Stimulated activated CD8-positive, alpha-beta memory T cell treated with anti-CD3 and anti-CD28 coated beads, Interleukin-15, amount 100 ng/mL, for 1 hour (primary cell): ENCODE results near the gene C1orf210.

Experiments
- DNase-seq: peaks from one replicate; pipeline ENCODE4 v3.0.0-alpha.2; 2020; ENCODE audit warnings: low read depth

Gene C1orf210

GRCh38 chr1:43293896-43294760, 8.7 kb upstream of the C1orf210 start:
- DNase-seq, result no peak

DNA sequence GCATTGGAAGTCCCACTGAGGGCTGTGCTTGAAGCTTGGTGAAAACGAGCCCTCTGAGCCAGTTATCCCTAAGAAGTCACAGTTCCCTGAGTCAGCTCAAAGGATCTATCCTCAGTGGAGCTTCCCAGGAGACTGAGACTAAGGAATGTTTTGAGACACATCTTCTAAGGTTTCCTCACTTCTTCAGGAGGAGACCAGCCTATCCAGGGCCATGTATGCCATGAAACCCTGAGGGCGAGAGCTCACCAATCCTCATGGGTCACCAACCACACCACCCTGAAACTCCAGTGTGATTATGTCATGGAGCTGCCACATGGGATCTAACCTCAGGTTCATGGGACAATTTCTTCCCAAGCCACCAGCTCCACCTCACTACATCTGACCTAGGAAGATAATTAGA, 7.8 kb upstream of the C1orf210 start:
- no peak for DNase-seq

- DNase-seq, result no peak
Observed at GRCh38 chr1:43292679-43293078, 7.3 kb upstream of the C1orf210 start.

DNA sequence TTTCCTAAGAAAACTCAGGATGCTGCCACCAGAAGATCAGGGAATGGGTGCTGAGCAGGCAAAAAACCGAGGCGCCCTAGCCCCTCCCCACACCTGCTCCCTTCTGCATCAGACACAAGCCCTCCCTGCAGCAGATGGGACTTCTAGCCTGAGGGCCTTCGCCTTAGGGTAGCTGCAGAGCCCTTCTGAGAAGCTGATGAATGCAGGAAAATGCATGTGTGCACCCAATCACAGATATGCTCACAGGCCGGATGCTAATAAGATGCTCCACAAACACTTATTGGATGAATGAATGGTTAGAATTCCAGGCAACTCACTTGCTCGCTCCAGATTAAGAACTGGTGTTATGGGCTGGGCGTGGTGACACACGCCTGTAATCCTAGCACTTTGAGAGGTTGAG, 6.8 kb upstream of the C1orf210 start:
- no peak for DNase-seq

- DNase-seq, result no peak
Observed at GRCh38 chr1:43288785-43289706, 3.7 kb upstream of the C1orf210 start.

DNA sequence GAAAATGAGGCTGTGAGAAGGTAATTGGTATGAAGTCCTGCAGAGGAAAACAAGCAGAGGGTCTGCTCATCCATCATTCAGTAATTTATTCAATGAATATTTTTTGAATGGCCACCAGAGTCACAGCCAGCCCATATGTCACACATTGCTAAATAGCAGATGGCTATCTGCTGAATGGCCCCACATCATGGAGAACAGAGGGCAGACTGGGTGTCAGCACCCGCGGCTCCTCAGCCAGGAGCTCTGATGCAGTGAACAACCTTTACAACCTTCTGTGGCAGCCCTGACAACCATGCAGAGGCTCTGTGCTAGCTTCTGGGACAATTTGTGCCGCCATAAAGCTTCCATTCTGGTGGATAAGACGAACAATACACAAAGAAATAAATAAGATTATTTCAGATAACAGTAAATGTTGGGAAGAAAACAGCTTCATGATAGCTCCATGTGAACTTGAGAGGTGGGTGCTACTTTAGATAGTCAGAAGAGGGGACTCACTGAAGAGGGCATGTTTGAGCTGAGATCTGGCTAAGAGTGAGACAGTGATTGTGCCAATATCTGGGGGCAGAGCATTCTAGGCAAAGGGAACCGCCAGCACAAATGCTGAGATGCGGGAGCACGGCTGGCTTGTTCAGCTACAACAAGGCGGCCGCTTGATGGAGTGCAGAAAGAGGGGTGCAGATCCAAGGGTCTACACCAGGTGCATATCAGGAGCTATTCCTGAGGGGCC, 2.8 kb upstream of the C1orf210 start:
- DNase-seq, result no peak

DNA sequence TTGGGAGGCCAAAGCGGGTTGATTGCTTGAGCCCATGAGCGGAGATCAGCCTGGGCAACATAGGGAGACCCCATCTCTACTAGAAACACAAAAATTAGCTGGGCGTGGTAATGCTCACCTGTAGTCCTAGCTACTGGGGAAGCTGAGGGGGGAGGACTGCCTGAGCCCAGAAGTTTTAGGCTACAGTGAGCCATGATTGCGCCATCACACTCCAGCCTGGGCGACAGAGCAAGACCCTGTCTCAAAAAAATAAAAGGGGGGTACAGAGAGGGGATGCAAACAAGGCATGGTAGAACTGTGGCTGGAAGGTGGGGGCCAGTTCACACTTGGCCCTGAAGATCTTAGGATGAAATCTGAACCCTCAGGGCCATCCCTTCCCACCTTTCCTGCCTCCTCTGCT, 1.2 kb upstream of the C1orf210 start:
- DNase-seq, result no peak

DNA sequence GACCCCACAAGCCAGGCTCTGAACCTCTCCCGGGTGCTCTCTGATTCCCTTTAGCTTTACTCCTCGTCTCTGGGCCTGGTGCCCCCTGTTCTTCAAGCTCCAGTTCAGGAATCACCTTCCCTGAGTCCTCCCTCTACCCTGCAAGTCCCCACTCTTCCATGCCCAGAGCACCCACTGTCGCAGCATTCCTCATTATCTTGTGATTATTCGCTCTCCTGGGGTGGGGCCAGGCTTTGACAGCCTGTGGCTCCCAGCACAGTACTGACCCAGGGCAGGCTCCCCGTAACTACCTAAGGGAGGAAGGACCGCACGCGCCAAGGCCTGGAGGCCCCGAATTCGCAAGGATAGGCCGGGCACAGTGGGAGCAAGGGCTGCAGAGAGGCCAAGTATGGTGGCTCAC, 734 bp upstream of the C1orf210 start:
- DNase-seq, result no peak

DNA sequence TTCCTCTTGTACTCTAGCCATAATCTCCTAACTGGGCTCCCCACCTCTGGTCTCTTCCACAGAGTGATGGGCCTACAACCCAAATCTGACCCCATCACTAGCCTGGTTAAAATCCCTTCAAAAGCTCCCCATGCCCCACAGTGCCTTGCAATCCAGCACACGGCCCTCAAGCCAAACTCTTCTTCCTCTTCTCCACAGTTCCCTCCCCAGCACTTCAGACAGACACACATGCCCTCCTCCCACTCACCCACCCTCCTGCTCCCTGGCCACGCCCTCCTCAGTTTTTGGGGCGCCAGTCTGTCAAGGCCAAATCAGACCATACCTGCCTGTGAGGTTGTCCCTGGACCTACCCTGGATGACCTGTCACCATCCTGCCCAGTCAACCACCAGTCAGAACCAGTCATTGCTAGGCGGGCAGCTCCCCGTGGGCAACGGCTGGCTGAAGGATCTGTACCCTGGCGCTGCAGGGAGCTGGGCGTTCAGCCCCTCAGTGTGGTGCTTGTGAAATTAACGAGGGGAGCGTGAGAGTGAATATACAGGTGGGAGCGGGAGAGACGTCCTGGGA, 753 bp downstream of the C1orf210 start:
- no peak for DNase-seq

DNA sequence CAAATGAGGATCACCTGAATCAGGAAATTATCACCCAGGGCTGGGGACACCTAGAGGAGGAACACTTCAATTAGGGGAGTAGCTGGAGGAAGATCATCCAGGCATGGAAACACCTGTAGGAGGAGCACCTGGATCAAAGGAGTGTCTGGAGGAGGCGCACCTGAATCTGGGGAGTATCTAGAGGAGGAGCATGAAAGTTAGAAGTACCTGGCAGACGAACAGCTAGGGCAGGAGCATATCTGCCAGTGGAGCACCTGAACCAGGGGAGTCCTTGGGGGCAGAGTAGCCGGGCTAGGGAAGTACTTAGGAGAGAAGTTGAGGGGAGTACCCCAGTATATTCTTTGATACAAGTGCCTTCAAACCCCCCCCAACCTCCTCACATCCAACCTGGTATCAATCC, 1.3 kb downstream of the C1orf210 start:
- DNase-seq, result no peak

GRCh38 chr1:43282220-43283195, 2.9 kb downstream of the C1orf210 start:
- DNase-seq, result no peak

- DNase-seq, result no peak
Observed at GRCh38 chr1:43280692-43281091, 4.7 kb downstream of the C1orf210 start.

GRCh38 chr1:43279666-43280065, 5.7 kb downstream of the C1orf210 start:
- DNase-seq, result no peak

- DNase-seq, result no peak
Observed at GRCh38 chr1:43279161-43279560, 6.2 kb downstream of the C1orf210 start.

DNA sequence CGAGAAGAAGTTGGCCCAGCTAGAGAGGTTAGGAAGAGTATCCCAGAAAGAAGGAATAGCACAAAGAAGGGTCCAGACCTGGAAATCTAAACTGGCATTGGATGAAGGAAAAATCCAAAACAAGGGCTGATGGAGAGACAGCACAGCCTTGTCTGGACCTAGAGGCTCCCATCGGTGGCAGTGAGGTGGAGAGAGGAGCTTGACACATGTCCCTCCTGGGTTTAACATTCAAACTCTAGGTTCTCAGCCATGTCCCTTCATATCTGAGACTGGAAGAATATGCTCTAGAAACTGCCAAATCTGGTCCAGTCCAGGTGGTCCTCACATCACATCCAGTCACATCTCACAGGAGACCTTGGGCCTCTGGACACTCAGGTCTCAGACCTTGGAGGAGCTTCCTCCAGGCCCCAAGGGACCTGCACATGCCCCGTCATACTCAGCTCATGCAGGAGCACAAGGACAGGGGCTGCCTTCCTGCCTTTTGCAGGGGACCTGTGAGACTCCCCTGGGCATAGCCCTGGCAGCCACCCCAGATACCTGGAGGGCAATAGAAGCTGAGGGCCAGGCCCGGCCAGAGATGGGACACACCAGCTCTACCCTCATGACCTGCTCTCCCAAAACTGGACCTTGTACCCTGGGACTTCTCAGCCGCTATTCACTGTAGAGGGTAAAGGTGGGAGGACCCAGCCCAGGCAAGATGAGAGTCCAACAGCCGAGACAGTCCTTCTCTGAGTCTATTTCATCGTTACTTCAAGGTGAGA, 8.1 kb downstream of the C1orf210 start:
- DNase-seq, result no peak

DNA sequence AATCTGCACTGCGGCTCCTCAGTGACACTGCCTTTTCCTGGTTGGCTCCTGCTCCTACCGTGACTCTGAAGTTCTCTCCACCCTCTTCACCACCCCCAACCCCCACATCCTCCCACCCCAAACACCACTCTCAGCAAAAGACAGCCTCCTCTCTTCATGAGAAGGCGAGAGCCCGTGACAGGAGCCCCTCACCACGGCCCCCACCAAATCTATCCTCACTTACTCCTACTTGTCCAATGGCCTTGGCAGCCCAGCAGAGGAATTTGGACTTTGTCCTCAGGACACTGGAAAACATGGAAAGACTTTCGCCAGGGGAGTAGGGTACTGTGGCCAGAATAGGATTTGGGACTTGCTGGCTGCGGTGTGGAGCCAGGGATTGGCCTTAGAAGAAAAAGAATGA, 8.7 kb downstream of the C1orf210 start:
- DNase-seq, result no peak

GRCh38 chr1:43275826-43276620, 9.4 kb downstream of the C1orf210 start:
- no peak for DNase-seq

- no peak for DNase-seq
Observed at GRCh38 chr1:43274804-43275180, 10.6 kb downstream of the C1orf210 start.

DNA sequence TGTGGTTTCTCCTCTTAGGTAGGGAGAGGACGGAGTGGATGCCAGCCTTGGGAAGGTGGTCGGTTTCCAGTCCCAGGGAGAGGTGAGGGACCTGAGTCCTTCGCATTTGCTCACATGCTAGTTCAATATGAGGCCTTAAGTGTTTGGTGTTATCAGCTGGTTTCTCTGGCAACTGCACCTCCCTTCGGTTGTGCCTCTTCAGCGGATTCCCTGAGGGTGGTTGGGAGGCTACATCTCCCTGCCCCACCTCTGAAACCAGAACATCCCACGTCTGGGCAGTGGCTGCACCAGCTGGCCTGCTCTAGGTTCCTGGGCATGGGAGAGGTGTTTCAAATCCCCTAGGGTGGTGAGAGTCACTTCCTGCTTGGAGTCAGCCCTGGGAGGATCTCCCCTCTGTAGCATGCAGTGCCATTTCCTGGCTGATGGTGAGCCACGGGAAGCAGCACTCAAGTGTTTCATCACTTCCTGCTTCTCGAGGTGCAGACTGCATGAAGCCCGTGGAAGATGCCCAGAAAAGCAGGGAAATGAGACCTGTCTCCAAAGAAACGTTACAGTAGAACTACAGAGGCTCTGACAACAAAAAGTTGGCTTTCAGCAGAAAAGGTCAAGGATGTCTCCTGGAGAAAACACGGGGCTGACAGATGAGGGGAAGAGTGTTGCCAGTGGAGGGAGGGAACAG, 11.1 kb downstream of the C1orf210 start:
- no peak for DNase-seq
